Activated CD8-positive, alpha-beta T cell treated with anti-CD3 and anti-CD28 coated beads for 36 hours (primary cell): ENCODE results near the gene KCNQ1OT1. TPM values are rescaled to one million over a fixed set of nuclear protein-coding genes. Genes with fewer than 3 reads are reported as not detected.

Source experiments
- ATAC-seq: fragments of 200-7000 bp; cut with Tn5 transposase; one replicate; pipeline ENCODE4 v1.10.0; 2021; ENCODE audit warnings: mild to moderate bottlenecking, moderate library complexity
- CTCF ChIA-PET: fragments of 350-600 bp; sonication (Branson Sonifier 250); formaldehyde crosslinking; loops from one replicate; lab custom pipeline; 2021; ENCODE audit warnings: antibody characterized with exemption; lab: Charles Lee
- POLR2A ChIA-PET: fragments of 350-600 bp; sonication (Branson Sonifier 250); formaldehyde crosslinking; loops from one replicate; lab custom pipeline; 2021; ENCODE audit warnings: antibody characterized with exemption; lab: Charles Lee
- DNase-seq: peaks from one replicate; pipeline ENCODE4 v3.0.0-alpha.2; 2020
- H3K27ac Mint-ChIP-seq: one replicate; pipeline ENCODE4 v1.8.0; 2021; ENCODE audit warnings: mild to moderate bottlenecking, mixed read lengths
- H3K27me3 Mint-ChIP-seq: one replicate; pipeline ENCODE4 v1.8.0; 2021; ENCODE audit warnings: mixed read lengths
- H3K36me3 Mint-ChIP-seq: one replicate; pipeline ENCODE4 v1.8.0; 2021; ENCODE audit warnings: low read depth, mixed read lengths
- H3K4me1 Mint-ChIP-seq: one replicate; pipeline ENCODE4 v1.8.0; 2021; ENCODE audit warnings: low read depth, mixed read lengths
- H3K4me3 Mint-ChIP-seq: one replicate; pipeline ENCODE4 v1.8.0; 2021; ENCODE audit warnings: mild to moderate bottlenecking, moderate library complexity, mixed read lengths
- H3K9me3 Mint-ChIP-seq: one replicate; pipeline ENCODE4 v1.8.0; 2021; ENCODE audit warnings: mixed read lengths
- CTCF ChIP-seq: fragments of 200-600 bp; IDR thresholded peaks from one replicate; pipeline ENCODE4 v1.8.0; 2022; ENCODE audit warnings: antibody characterized with exemption, mild to moderate bottlenecking
- intact Hi-C: fragments of 100-400 bp; cut with micrococcal nuclease; formaldehyde crosslinking; loops from one replicate; pipeline ENCODE4 v1.10.0; 2022
- total RNA-seq, 2 experiments: library from RNA; stranded (reverse); gene quantifications; one replicate each; pipeline ENCODE4 v1.2.3, GENCODE V29; 2021

The KCNQ1OT1 gene
- total RNA-seq, 2 experiments from 2014 or later, result 0.22 to 0.23 TPM

- Mint-ChIP-seq H3K36me3 (peaks cover 6% of the 10 kb centered on the region), H3K27ac (no peak overlapping the region), H3K4me1 (peaks cover 13% of the 10 kb centered on the region), H3K9me3 (no peaks in the 10 kb centered on the region), H3K27me3 (no peaks in the 10 kb centered on the region), H3K4me3 (peak overlapping the region; percentile 78)
- no peak for TF ChIP-seq CTCF
- ChIA-PET CTCF (no interaction called here), POLR2A (no interaction called here)
- no peak for DNase-seq
- intact Hi-C loops, result no loop called here
- ATAC-seq, result no peak
These were observed 1.2 kb downstream of the KCNQ1OT1 start for GRCh38 chr11:2698386-2699184.

- H3K27me3 Mint-ChIP-seq, result no peaks in the 10 kb centered on the region
- ChIA-PET POLR2A (no interaction called here), CTCF (no interaction called here)
- intact Hi-C loops, result no loop called here
- H3K36me3 Mint-ChIP-seq, result peaks cover 6% of the 10 kb centered on the region
- ATAC-seq, result no peak
- H3K27ac Mint-ChIP-seq, result no peak overlapping the region
- DNase-seq, result no peak
- H3K4me3 Mint-ChIP-seq, result peak overlapping the region; percentile 78
- no peak for TF ChIP-seq CTCF
- H3K4me1 Mint-ChIP-seq, result peaks cover 13% of the 10 kb centered on the region
- H3K9me3 Mint-ChIP-seq, result no peaks in the 10 kb centered on the region
These were observed 1.9 kb downstream of the KCNQ1OT1 start for GRCh38 chr11:2697866-2698265.

GRCh38 chr11:2696455-2696854, 3.3 kb downstream of the KCNQ1OT1 start:
- TF ChIP-seq CTCF, result no peak
- no peak for DNase-seq
- Mint-ChIP-seq H3K9me3 (no peaks in the 10 kb centered on the region), H3K4me1 (peaks cover 13% of the 10 kb centered on the region), H3K36me3 (peaks cover 6% of the 10 kb centered on the region), H3K27ac (no peak overlapping the region), H3K4me3 (no peak overlapping the region), H3K27me3 (no peaks in the 10 kb centered on the region)
- intact Hi-C loops, result no loop called here
- ChIA-PET POLR2A (interaction anchor here (0.6 kb wide), 1 partner anchor 25 kb away, joined by 3 read pairs; no protein-coding TSS in a partner anchor), CTCF (no interaction called here)
- no peak for ATAC-seq

- no peak for DNase-seq
- CTCF ChIA-PET, result no interaction called here
These were observed 4.5 kb downstream of the KCNQ1OT1 start for GRCh38 chr11:2694995-2695939.

More at GRCh38 chr11:2694995-2695939, 4.5 kb downstream of the KCNQ1OT1 start:
- H3K4me1 Mint-ChIP-seq, result peaks cover 10% of the 10 kb centered on the region
- POLR2A ChIA-PET, result interaction anchor here (0.6 kb wide), 1 partner anchor 27 kb away, joined by 3 read pairs; no protein-coding TSS in a partner anchor
- H3K36me3 Mint-ChIP-seq, result peaks cover 6% of the 10 kb centered on the region
- no peak overlapping the region for H3K27ac Mint-ChIP-seq
- H3K27me3 Mint-ChIP-seq, result no peaks in the 10 kb centered on the region
- ATAC-seq, result no peak
- intact Hi-C loops, result no loop called here
- no peak overlapping the region for H3K4me3 Mint-ChIP-seq
- no peak for TF ChIP-seq CTCF
- H3K9me3 Mint-ChIP-seq, result no peaks in the 10 kb centered on the region
